WTC11 (cell line): Measurements from ENCODE around the gene METRN. TPM values are rescaled to one million over a fixed set of nuclear protein-coding genes. Genes with fewer than 3 reads are reported as not detected.

Source experiments
- ATAC-seq: fragments of 200-7000 bp; cut with Tn5 transposase; 2 replicates; pipeline ENCODE4 v1.10.0; 2021; ENCODE audit warnings: mild to moderate bottlenecking, moderate library complexity
- CTCF ChIA-PET: fragments of 300-600 bp; sonication (Branson Sonifier 250); formaldehyde crosslinking; loops from one replicate; lab custom pipeline; 2021; ENCODE audit warnings: antibody characterized with exemption; lab: Charles Lee
- POLR2A ChIA-PET: fragments of 350-600 bp; sonication (Branson Sonifier 250); formaldehyde crosslinking; loops from one replicate; lab custom pipeline; 2021; ENCODE audit warnings: antibody characterized with exemption; lab: Charles Lee
- DNase-seq: peaks from one replicate; pipeline ENCODE4 v3.0.0; 2021; ENCODE audit warnings: low spot score
- H3K27ac Mint-ChIP-seq: 2 replicates; pipeline ENCODE4 v1.8.0; 2021; ENCODE audit warnings: mixed read lengths
- H3K27me3 Mint-ChIP-seq: 2 replicates; pipeline ENCODE4 v1.8.0; 2021; ENCODE audit warnings: low read depth, mild to moderate bottlenecking, moderate library complexity, mixed read lengths
- H3K36me3 Mint-ChIP-seq: 2 replicates; pipeline ENCODE4 v1.8.0; 2021; ENCODE audit warnings: mixed read lengths
- H3K4me1 Mint-ChIP-seq: 2 replicates; pipeline ENCODE4 v1.8.0; 2022; ENCODE audit warnings: mixed read lengths
- H3K4me3 Mint-ChIP-seq: 2 replicates; pipeline ENCODE4 v1.8.0; 2021; ENCODE audit warnings: mild to moderate bottlenecking, moderate library complexity, mixed read lengths
- H3K9me3 Mint-ChIP-seq: 2 replicates; pipeline ENCODE4 v1.8.0; 2021; ENCODE audit warnings: mixed read lengths
- CBFB ChIP-seq: sonication (generic); formaldehyde crosslinking; IDR thresholded peaks from 2 replicates; pipeline ENCODE4 v1.8.1; 2022; ENCODE audit warnings: mild to moderate bottlenecking, low read depth, missing genetic modification reagents
- E2F5 ChIP-seq: sonication (generic); formaldehyde crosslinking; IDR thresholded peaks from 2 replicates; pipeline ENCODE4 v1.8.1; 2022; ENCODE audit warnings: mild to moderate bottlenecking, moderate library complexity, missing genetic modification reagents
- ESRRA ChIP-seq: sonication (generic); formaldehyde crosslinking; IDR thresholded peaks from 2 replicates; pipeline ENCODE4 v1.8.1; 2022; ENCODE audit warnings: mild to moderate bottlenecking, missing genetic modification reagents, borderline replicate concordance
- ETV6 ChIP-seq: sonication (generic); formaldehyde crosslinking; IDR thresholded peaks from 2 replicates; pipeline ENCODE4 v1.8.1; 2022; ENCODE audit warnings: mild to moderate bottlenecking, missing genetic modification reagents
- GABPB1 ChIP-seq: sonication (generic); formaldehyde crosslinking; IDR thresholded peaks from 2 replicates; pipeline ENCODE4 v1.8.1; 2023; ENCODE audit warnings: mild to moderate bottlenecking, missing genetic modification reagents
- TEAD1 ChIP-seq: sonication (generic); formaldehyde crosslinking; IDR thresholded peaks from 2 replicates; pipeline ENCODE4 v1.8.0; 2022; ENCODE audit warnings: mild to moderate bottlenecking, missing genetic modification reagents
- ZNF263 ChIP-seq: sonication (generic); formaldehyde crosslinking; IDR thresholded peaks from 2 replicates; pipeline ENCODE4 v1.8.1; 2022; ENCODE audit warnings: low read depth, mild to moderate bottlenecking, moderate library complexity, missing genetic modification reagents
- ZNF671 ChIP-seq: fragments of 250-450 bp; sonication (Bioruptor Pico); IDR thresholded peaks from 2 replicates; pipeline ENCODE4 v1.8.0; 2021; ENCODE audit warnings: mild to moderate bottlenecking
- total RNA-seq: library from RNA; stranded (reverse); gene quantifications from 3 replicates; pipeline ENCODE4 v1.2.3, GENCODE V29; 2021
- TF ChIP-seq, protein P1 (sequence below): fragments of 250-450 bp; sonication (Bioruptor Pico); IDR thresholded peaks from 2 replicates; pipeline ENCODE4 v1.9.0; 2021; ENCODE audit warnings: moderate library complexity, mild to moderate bottlenecking, inconsistent platforms, borderline replicate concordance
- TF ChIP-seq, protein P2 (sequence below): fragments of 250-450 bp; sonication (Bioruptor Pico); IDR thresholded peaks from 2 replicates; pipeline ENCODE4 v2.1.2; 2022; ENCODE audit warnings: mild to moderate bottlenecking, moderate library complexity
- TF ChIP-seq, protein P3 (sequence below): fragments of 250-450 bp; sonication (Bioruptor Pico); IDR thresholded peaks from 2 replicates; pipeline ENCODE4 v1.9.0; 2021; ENCODE audit warnings: mild to moderate bottlenecking
- TF ChIP-seq, protein P4 (sequence below): sonication (generic); formaldehyde crosslinking; conservative IDR thresholded peaks from 2 replicates; pipeline ENCODE4 v1.8.1; 2023; ENCODE audit warnings: mild to moderate bottlenecking, low read depth, missing genetic modification reagents, moderate library complexity

Gene METRN
- total RNA-seq, 1 experiment from 2014 or later = 30.9 TPM

DNA sequence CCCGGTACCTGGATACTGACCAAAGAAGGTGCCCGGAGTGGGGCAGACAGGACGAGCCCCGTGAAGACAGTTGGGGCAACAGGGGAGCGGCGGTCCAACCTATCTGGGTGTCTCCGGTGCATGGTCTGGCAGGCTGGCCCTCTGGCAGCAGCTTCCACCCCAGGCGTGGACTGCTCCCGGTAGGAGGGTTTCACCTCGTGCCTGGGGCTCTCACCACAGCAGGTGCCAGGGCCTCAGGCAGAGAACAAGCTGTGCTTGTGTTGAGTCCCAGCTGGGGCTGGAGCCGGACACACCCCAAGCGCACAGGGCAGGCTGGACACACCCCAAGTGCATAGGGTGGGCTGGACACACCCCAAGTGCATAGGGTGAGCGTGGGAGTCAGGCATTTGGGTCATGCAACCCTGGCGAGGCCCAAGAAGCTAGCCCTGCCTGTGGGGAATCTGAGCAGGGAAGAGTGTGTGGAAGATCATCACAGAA lies 7.8 kb upstream of the METRN start:
- DNase-seq = no peak
- CTCF ChIA-PET = interaction anchor here (0.6 to 3.4 kb wide), 12 partner anchors 9 to 350 kb away, joined by 3 to 23 read pairs (median 6); partner anchors contain the start of genes ANTKMT, CCDC78, CHTF18 and CIAO3
- H3K4me3 Mint-ChIP-seq = peak overlapping the region; percentile 72
- no peaks in the 10 kb centered on the region for H3K9me3 Mint-ChIP-seq
- POLR2A ChIA-PET = interaction anchor here (0.5 to 1.1 kb wide), 3 partner anchors 12 to 539 kb away, joined by 3 read pairs; no protein-coding TSS in a partner anchor
- peaks cover 70% of the 10 kb centered on the region for H3K27me3 Mint-ChIP-seq
- TF ChIP-seq TEAD1 (CRISPR knock-in tag) = no peak
- H3K27ac Mint-ChIP-seq = no peak overlapping the region
- no peak for ATAC-seq
- no peaks in the 10 kb centered on the region for H3K36me3 Mint-ChIP-seq
- no peaks in the 10 kb centered on the region for H3K4me1 Mint-ChIP-seq

- POLR2A ChIA-PET = no interaction called here
- H3K4me1 Mint-ChIP-seq = no peaks in the 10 kb centered on the region; the same call in 1 of the 2 replicates
- peaks cover 67% of the 10 kb centered on the region for H3K27me3 Mint-ChIP-seq
- no peak overlapping the region for H3K4me3 Mint-ChIP-seq
- no peak for ATAC-seq
- CTCF ChIA-PET = interaction anchor here (0.6 to 3.4 kb wide), 7 partner anchors 12 to 80 kb away, joined by 3 to 23 read pairs (median 7); partner anchors contain the start of genes ANTKMT, CHTF18, CIAO3 and RPUSD1
- no peaks in the 10 kb centered on the region for H3K9me3 Mint-ChIP-seq
- TF ChIP-seq ZNF263 = peak; percentile 59; the same call in 1 of the 2 replicates
- TF ChIP-seq, protein P1, sequence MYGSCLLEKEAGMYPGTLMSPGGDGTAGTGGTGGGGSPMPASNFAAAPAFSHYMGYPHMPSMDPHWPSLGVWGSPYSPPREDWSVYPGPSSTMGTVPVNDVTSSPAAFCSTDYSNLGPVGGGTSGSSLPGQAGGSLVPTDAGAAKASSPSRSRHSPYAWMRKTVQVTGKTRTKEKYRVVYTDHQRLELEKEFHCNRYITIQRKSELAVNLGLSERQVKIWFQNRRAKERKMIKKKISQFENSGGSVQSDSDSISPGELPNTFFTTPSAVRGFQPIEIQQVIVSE (CRISPR knock-in tag) = no peak
- no peak overlapping the region for H3K27ac Mint-ChIP-seq
- H3K36me3 Mint-ChIP-seq = no peaks in the 10 kb centered on the region
- DNase-seq = no peak
These were observed 6.9 kb upstream of the METRN start for GRCh38 chr16:708019-708418.

GRCh38 chr16:708959-709358 lies 6.0 kb upstream of the METRN start:
- CTCF ChIA-PET = interaction anchor here (1.0 to 3.4 kb wide), 8 partner anchors 11 to 79 kb away, joined by 3 to 23 read pairs (median 8); partner anchors contain the start of genes ANTKMT, CHTF18, CIAO3 and RHBDL1
- H3K4me3 Mint-ChIP-seq = no peak overlapping the region
- H3K27me3 Mint-ChIP-seq = peaks cover 63% of the 10 kb centered on the region
- no peak for ATAC-seq
- no peaks in the 10 kb centered on the region for H3K36me3 Mint-ChIP-seq
- no peaks in the 10 kb centered on the region; the same call in 1 of the 2 replicates for H3K4me1 Mint-ChIP-seq
- H3K9me3 Mint-ChIP-seq = no peaks in the 10 kb centered on the region
- TF ChIP-seq ETV6 (CRISPR knock-in tag) (no peak), ZNF263 (peak; percentile 63; the same call in 1 of the 2 replicates)
- POLR2A ChIA-PET = interaction anchor here (0.6 to 1.5 kb wide), 2 partner anchors 11 to 40 kb away, joined by 3 read pairs; no protein-coding TSS in a partner anchor
- no peak overlapping the region for H3K27ac Mint-ChIP-seq
- DNase-seq = no peak

GRCh38 chr16:709566-710499 lies 5.1 kb upstream of the METRN start:
- TF ChIP-seq, protein P2, sequence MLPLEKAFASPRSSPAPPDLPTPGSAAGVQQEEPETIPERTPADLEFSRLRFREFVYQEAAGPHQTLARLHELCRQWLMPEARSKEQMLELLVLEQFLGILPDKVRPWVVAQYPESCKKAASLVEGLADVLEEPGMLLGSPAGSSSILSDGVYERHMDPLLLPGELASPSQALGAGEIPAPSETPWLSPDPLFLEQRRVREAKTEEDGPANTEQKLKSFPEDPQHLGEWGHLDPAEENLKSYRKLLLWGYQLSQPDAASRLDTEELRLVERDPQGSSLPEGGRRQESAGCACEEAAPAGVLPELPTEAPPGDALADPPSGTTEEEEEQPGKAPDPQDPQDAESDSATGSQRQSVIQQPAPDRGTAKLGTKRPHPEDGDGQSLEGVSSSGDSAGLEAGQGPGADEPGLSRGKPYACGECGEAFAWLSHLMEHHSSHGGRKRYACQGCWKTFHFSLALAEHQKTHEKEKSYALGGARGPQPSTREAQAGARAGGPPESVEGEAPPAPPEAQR (CRISPR knock-in tag) = no peak
- TF ChIP-seq ETV6 (CRISPR knock-in tag) = no peak
- TF ChIP-seq ZNF671 (CRISPR knock-in tag) = no peak
- TF ChIP-seq, protein P3, sequence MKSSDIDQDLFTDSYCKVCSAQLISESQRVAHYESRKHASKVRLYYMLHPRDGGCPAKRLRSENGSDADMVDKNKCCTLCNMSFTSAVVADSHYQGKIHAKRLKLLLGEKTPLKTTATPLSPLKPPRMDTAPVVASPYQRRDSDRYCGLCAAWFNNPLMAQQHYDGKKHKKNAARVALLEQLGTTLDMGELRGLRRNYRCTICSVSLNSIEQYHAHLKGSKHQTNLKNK (CRISPR knock-in tag) = no peak
- CTCF ChIA-PET = interaction anchor here (0.7 to 8.8 kb wide), 13 partner anchors 11 to 348 kb away, joined by 3 to 90 read pairs (median 7); partner anchors contain the start of genes ANTKMT, CCDC78, CHTF18 and CIAO3
- H3K36me3 Mint-ChIP-seq = no peaks in the 10 kb centered on the region
- POLR2A ChIA-PET = interaction anchor here (0.6 to 1.5 kb wide), 2 partner anchors 10 to 39 kb away, joined by 3 read pairs; no protein-coding TSS in a partner anchor
- no peak for ATAC-seq
- no peaks in the 10 kb centered on the region; the same call in 1 of the 2 replicates for H3K4me1 Mint-ChIP-seq
- H3K4me3 Mint-ChIP-seq = no peak overlapping the region
- peak; percentile 69 for DNase-seq
- no peak overlapping the region for H3K27ac Mint-ChIP-seq
- no peaks in the 10 kb centered on the region for H3K9me3 Mint-ChIP-seq
- peaks cover 61% of the 10 kb centered on the region for H3K27me3 Mint-ChIP-seq

GRCh38 chr16:710500-711075 lies 4.3 kb upstream of the METRN start:
- Mint-ChIP-seq H3K4me3 (no peak overlapping the region), H3K4me1 (no peaks in the 10 kb centered on the region; the same call in 1 of the 2 replicates), H3K9me3 (no peaks in the 10 kb centered on the region), H3K27me3 (peaks cover 61% of the 10 kb centered on the region), H3K27ac (no peak overlapping the region), H3K36me3 (no peaks in the 10 kb centered on the region)
- no peak for ATAC-seq
- no peak for DNase-seq
- ChIA-PET CTCF (interaction anchor here (0.7 to 8.8 kb wide), 10 partner anchors 10 to 347 kb away, joined by 3 to 90 read pairs (median 8); partner anchors contain the start of genes ANTKMT, CCDC78, CHTF18 and CIAO3), POLR2A (interaction anchor here (0.5 to 1.5 kb wide), 2 partner anchors 10 to 14 kb away, joined by 3 read pairs; no protein-coding TSS in a partner anchor)
- TF ChIP-seq, protein P2 (CRISPR knock-in tag) = no peak
- no peak for TF ChIP-seq ESRRA
- no peak for TF ChIP-seq GABPB1 (CRISPR knock-in tag)
- TF ChIP-seq CBFB = no peak
- no peak for TF ChIP-seq E2F5 (CRISPR knock-in tag)
- TF ChIP-seq, protein P4, sequence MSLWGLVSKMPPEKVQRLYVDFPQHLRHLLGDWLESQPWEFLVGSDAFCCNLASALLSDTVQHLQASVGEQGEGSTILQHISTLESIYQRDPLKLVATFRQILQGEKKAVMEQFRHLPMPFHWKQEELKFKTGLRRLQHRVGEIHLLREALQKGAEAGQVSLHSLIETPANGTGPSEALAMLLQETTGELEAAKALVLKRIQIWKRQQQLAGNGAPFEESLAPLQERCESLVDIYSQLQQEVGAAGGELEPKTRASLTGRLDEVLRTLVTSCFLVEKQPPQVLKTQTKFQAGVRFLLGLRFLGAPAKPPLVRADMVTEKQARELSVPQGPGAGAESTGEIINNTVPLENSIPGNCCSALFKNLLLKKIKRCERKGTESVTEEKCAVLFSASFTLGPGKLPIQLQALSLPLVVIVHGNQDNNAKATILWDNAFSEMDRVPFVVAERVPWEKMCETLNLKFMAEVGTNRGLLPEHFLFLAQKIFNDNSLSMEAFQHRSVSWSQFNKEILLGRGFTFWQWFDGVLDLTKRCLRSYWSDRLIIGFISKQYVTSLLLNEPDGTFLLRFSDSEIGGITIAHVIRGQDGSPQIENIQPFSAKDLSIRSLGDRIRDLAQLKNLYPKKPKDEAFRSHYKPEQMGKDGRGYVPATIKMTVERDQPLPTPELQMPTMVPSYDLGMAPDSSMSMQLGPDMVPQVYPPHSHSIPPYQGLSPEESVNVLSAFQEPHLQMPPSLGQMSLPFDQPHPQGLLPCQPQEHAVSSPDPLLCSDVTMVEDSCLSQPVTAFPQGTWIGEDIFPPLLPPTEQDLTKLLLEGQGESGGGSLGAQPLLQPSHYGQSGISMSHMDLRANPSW (CRISPR knock-in tag) = no peak
